Measurements from ENCODE around the gene NUP214. TPM values are rescaled to one million over a fixed set of nuclear protein-coding genes. Genes with fewer than 3 reads are reported as not detected.

Gene NUP214
- total RNA-seq, 1 donor from 2014 or later = 24.7 TPM

DNA sequence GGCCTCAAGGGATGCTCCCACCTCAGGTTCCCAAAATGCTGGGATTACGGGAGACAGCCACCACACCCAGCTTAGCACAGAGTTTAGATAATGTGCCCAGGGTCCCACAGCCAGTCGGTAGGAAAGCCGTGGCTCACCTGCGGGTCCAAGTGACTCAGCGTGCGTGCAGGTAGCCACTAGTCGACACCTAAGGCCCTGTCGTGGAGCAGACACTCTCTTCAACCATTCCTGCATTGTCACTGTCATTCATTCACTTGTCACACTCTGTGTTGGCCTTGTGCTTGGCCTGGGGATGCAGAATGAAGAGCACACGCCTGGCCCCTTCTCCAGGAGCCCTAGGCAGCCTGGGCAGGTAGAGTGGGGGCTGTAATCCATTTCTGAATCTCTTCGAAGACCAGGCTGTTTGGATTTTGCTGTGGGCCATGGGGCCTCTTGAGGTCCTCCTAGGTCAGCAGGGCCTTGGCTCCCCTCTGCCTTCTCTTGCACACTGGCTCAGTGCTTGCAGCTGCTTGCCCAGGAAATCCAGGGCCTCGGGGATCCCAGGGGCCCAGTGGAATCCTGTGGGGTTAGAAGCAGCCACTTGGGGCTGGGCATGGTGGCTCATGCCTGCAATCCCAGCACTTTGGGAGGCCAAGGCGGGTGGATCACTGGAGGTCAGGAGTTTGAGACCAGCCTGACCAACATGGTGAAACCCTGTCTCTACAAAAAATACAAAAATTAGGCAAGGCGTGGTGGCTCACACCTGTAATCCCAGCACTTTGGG is 35.2 kb upstream of the NUP214 start:
- no peak for DNase-seq
- intact Hi-C loops (cut with micrococcal nuclease) = no loop called here
- Histone ChIP-seq H3K4me1 (peaks cover 5% of the 10 kb centered on the region), H3K27ac (replicated peaks) (no peak overlapping the region), H3K27me3 (ENCODE audit: low read depth) (peaks cover 30% of the 10 kb centered on the region), H3K9me3 (replicated peaks) (no peaks in the 10 kb centered on the region), H3K36me3 (no peaks in the 10 kb centered on the region), H3K4me3 (no peak overlapping the region)
- TF ChIP-seq, protein P1, sequence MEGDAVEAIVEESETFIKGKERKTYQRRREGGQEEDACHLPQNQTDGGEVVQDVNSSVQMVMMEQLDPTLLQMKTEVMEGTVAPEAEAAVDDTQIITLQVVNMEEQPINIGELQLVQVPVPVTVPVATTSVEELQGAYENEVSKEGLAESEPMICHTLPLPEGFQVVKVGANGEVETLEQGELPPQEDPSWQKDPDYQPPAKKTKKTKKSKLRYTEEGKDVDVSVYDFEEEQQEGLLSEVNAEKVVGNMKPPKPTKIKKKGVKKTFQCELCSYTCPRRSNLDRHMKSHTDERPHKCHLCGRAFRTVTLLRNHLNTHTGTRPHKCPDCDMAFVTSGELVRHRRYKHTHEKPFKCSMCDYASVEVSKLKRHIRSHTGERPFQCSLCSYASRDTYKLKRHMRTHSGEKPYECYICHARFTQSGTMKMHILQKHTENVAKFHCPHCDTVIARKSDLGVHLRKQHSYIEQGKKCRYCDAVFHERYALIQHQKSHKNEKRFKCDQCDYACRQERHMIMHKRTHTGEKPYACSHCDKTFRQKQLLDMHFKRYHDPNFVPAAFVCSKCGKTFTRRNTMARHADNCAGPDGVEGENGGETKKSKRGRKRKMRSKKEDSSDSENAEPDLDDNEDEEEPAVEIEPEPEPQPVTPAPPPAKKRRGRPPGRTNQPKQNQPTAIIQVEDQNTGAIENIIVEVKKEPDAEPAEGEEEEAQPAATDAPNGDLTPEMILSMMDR (IDR thresholded peaks at IDR 0.05; ENCODE audit: borderline replicate concordance) = no peak

DNA sequence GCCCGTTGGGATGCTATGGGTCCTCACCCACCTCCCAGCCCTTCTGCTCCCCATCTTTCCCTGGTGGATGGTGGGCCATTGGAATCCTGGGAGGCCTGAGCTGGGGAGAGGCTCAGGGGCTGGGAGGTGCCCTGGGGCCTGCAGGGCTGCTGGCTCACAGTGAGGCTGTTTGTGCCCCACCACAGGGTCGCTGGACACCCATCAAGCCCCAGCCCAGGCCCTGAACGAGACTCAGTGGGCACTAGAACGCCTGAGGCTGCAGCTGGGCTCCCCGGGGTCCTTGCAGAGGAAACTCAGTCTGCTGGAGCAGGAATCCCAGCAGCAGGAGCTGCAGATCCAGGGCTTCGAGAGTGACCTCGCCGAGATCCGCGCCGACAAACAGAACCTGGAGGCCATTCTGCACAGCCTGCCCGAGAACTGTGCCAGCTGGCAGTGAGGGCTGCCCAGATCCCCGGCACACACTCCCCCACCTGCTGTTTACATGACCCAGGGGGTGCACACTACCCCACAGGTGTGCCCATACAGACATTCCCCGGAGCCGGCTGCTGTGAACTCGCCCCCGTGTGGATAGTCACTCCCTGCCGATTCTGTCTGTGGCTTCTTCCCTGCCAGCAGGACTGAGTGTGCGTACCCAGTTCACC is 33.9 kb upstream of the NUP214 start:
- Histone ChIP-seq H3K27me3 (ENCODE audit: low read depth) (peaks cover 43% of the 10 kb centered on the region), H3K9me3 (replicated peaks) (no peaks in the 10 kb centered on the region), H3K36me3 (no peaks in the 10 kb centered on the region), H3K4me1 (peaks cover 17% of the 10 kb centered on the region), H3K4me3 (no peak overlapping the region), H3K27ac (replicated peaks) (no peak overlapping the region)
- intact Hi-C loops (cut with micrococcal nuclease) = no loop called here
- TF ChIP-seq, protein P1 (IDR thresholded peaks at IDR 0.05; ENCODE audit: borderline replicate concordance) = no peak
- DNase-seq = no peak

DNA sequence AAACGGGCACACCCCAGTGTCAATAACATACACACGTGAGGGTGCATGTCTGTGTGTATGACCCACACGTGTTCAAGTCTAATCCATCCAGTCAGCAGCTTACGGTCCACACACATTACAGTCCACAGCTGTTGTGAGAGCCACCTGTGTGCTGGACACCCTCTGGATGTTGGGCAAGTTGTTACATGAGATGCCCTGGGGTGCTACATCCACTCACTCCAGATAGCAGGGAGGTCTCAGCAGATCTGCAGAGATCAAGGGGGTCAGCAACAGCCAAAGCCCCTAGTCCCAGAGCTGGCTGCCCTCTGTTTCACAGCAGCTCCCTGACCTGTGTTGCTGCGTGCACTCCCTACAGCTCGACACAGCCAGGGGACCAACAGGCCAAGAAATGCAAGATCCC is 33.4 kb upstream of the NUP214 start:
- peaks cover 48% of the 10 kb centered on the region for H3K27me3 ChIP-seq (ENCODE audit: low read depth)
- TF ChIP-seq, protein P1 (IDR thresholded peaks at IDR 0.05; ENCODE audit: borderline replicate concordance) = no peak
- DNase-seq = no peak
- no peak overlapping the region for H3K27ac ChIP-seq (replicated peaks)
- intact Hi-C loops (cut with micrococcal nuclease) = no loop called here
- H3K4me3 ChIP-seq = no peak overlapping the region
- H3K4me1 ChIP-seq = peaks cover 23% of the 10 kb centered on the region
- no peaks in the 10 kb centered on the region for H3K36me3 ChIP-seq
- no peaks in the 10 kb centered on the region for H3K9me3 ChIP-seq (replicated peaks)

DNA sequence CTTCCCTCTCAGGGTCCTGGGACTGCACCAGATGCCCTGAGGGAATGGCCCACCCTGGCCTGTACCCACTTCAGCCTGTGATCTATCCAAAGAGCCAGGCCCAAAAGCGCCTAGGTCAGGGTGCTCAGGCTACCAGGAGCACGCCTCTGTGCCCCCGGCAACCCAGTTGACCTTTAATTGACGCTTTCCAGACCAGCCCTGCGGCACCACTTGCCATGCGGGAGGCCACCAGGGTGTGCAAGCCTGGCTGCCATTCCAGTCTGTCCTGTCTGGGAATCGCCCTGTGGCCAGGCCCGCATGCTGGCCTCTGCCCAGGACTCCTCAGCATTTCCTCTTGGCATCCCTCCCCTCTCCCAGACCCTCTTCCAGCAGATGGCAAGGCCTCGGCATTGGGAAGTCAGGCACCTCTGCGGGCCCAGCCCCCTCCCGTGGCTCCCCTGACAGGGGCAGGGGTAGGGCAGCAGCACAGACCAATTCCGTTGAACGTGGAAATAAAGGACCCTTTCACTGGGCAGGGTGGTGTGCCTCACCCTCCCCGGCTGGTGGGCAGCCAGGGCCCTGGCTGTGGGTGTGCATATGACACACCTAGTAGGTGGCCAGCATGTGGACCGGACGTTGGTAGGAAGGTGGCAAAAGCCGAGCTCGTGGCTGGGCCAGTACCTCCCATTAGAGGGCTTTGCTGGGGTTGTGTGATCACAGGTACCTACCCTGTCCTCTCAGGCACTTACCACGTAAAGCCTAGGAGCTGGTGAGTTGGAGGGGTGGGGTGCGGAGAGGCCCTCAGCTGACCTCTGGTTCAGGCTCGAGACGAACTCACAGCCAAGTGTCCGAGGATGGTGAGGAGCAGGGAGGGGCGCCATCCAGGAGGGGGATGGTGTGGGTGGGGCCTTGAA is 32.6 kb upstream of the NUP214 start:
- no peak overlapping the region for H3K27ac ChIP-seq (replicated peaks)
- TF ChIP-seq, protein P1 (IDR thresholded peaks at IDR 0.05; ENCODE audit: borderline replicate concordance) = no peak
- intact Hi-C loops (cut with micrococcal nuclease) = no loop called here
- peaks cover 56% of the 10 kb centered on the region for H3K27me3 ChIP-seq (ENCODE audit: low read depth)
- no peak for DNase-seq
- H3K4me1 ChIP-seq = peaks cover 31% of the 10 kb centered on the region
- no peaks in the 10 kb centered on the region for H3K36me3 ChIP-seq
- no peak overlapping the region for H3K4me3 ChIP-seq
- H3K9me3 ChIP-seq (replicated peaks) = no peaks in the 10 kb centered on the region

DNA sequence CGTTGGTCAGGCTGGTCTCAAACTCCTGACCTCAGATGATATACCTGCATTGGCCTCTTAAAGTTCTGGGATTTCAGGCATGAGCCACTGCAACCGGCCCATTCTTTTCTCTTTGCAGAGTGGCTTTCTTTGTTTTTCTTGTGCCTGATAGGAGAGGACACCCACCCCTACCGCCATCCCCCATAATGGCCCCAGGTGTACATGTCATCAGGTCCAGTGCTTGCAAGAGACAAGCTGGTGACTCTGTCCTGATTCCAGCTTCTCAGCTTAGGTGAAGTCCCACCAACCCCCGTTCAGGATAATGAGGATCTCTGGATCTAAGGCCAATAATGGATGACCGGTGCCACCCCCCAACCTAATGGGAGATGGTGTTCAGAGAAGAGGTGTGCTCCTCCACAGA is 31.4 kb upstream of the NUP214 start:
- peaks cover 67% of the 10 kb centered on the region for H3K27me3 ChIP-seq (ENCODE audit: low read depth)
- intact Hi-C loops (cut with micrococcal nuclease) = no loop called here

More for the DNA sequence above, 31.4 kb upstream of the NUP214 start:
- Histone ChIP-seq H3K36me3 (no peaks in the 10 kb centered on the region), H3K4me1 (peaks cover 43% of the 10 kb centered on the region), H3K9me3 (replicated peaks) (no peaks in the 10 kb centered on the region), H3K27ac (replicated peaks) (no peak overlapping the region), H3K4me3 (no peak overlapping the region)
- TF ChIP-seq, protein P1 (IDR thresholded peaks at IDR 0.05; ENCODE audit: borderline replicate concordance) = no peak
- DNase-seq = no peak

All from left ventricle myocardium inferior (tissue), 1 donor.